Measurements from ENCODE around the gene EFNA3.

Gene EFNA3, protein sequence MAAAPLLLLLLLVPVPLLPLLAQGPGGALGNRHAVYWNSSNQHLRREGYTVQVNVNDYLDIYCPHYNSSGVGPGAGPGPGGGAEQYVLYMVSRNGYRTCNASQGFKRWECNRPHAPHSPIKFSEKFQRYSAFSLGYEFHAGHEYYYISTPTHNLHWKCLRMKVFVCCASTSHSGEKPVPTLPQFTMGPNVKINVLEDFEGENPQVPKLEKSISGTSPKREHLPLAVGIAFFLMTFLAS

DNA sequence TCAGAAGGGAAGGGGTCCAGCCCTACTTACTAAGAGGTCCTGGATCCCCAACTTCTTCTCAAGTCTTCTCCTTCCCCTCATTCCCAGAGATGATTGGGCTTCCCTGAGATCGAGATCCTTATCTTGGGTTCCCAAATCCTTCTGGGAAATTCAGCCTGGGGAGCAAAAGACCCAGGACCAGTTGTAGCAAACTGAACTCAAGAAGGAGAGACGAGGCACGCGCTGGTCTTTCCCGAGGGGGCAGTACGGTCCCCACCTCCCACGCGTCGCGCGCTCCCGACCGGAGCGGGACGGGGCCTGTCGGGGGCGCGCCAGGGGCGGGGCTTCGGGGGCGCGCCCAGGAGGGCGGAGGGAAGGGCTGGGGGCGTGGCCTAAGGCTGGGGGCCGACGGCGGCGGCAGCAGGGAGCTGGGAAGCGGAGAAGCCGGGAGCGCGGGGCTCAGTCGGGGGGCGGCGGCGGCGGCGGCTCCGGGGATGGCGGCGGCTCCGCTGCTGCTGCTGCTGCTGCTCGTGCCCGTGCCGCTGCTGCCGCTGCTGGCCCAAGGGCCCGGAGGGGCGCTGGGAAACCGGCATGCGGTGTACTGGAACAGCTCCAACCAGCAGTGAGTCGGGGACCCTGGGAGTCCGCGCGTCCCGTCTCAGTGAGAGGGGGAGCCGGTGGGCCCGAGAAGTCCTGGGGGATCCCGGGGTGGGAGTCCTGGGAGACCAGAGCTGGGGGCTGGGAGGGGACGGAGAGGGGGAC is at the start of gene EFNA3:
TSS of gene EFNA3 (plus strand) at position 369 of the 741 bp plus-strand sequence. CDS start at position 474, 105 bp downstream.
- FAIRE-seq (no peak), DNase-seq (ENCODE audit: insufficient read length, low spot score) (peak; percentile 99)
- TF ChIP-seq, protein P1, sequence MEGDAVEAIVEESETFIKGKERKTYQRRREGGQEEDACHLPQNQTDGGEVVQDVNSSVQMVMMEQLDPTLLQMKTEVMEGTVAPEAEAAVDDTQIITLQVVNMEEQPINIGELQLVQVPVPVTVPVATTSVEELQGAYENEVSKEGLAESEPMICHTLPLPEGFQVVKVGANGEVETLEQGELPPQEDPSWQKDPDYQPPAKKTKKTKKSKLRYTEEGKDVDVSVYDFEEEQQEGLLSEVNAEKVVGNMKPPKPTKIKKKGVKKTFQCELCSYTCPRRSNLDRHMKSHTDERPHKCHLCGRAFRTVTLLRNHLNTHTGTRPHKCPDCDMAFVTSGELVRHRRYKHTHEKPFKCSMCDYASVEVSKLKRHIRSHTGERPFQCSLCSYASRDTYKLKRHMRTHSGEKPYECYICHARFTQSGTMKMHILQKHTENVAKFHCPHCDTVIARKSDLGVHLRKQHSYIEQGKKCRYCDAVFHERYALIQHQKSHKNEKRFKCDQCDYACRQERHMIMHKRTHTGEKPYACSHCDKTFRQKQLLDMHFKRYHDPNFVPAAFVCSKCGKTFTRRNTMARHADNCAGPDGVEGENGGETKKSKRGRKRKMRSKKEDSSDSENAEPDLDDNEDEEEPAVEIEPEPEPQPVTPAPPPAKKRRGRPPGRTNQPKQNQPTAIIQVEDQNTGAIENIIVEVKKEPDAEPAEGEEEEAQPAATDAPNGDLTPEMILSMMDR (IDR thresholded peaks at IDR 0.05; ENCODE audit: insufficient read depth, missing control alignments): no peak

DNA sequence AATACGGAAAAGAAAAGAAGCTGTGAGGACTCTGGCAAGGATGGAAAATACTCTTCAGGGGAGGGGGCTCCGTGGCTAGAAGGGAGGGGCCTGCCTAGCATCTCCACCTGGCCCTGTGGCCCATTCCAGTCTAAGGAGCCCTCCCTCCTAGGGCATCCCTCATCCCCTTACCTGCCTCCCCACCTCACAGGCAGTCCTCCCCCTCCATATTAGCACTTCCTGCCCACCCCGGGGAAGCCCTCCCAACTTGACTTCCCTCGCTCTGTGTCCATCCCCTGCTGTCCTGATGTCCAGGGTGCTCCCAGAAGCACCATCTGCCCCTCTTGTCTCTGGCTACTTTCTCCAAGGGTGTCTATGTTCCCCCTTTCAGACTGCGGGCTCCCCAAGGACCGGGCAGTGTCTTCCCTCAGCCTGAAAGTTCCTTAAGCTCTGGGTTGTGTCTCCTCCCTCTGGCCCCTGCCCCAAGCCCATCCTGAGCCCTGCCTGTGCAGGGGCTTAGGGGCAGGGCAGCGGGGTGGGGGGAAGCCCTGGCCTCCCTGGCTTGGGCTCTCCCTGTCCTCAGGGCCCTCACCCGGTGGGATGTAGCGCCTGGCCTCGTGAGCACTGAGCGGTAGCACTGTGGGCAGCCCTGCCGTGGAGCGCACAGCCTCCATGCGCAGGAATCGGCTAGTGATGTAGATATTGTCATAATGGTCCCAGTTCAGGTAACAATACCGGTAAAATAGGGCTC is 49.0 kb upstream of the EFNA3 start:
- FAIRE-seq: no peak
- TF ChIP-seq, protein P1 (IDR thresholded peaks at IDR 0.05; ENCODE audit: insufficient read depth, missing control alignments): no peak
- no peak for DNase-seq (ENCODE audit: insufficient read length, low spot score)

DNA sequence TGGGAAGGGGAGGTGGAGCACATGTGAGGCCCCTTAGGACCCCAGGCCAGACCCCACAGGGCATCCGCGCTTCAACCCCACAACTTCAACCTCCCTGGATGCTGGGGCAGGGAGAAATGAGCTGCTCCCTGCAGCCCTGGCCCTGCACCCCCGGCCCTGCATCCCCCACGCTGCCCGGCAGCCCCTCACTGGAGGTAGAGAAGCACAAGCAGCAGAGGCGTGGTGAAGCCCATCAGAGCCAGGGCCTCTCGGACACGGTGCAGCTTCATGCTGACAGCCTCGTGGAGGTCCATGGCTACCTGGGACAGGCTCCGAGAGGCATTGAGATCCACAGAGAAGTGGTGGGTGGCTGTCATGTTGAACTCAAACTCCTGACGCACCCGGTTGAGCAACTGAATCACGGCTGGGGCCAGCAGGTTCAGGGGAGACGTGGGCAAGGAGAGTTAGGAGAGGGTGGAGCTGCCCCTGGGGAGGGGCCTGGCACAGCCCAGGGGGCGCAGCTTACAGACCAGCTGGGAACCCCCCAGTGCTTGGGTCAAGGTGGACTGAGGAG is 48.3 kb upstream of the EFNA3 start:
- TF ChIP-seq, protein P1 (IDR thresholded peaks at IDR 0.05; ENCODE audit: insufficient read depth, missing control alignments): no peak
- no peak for FAIRE-seq
- DNase-seq (ENCODE audit: insufficient read length, low spot score): no peak

DNA sequence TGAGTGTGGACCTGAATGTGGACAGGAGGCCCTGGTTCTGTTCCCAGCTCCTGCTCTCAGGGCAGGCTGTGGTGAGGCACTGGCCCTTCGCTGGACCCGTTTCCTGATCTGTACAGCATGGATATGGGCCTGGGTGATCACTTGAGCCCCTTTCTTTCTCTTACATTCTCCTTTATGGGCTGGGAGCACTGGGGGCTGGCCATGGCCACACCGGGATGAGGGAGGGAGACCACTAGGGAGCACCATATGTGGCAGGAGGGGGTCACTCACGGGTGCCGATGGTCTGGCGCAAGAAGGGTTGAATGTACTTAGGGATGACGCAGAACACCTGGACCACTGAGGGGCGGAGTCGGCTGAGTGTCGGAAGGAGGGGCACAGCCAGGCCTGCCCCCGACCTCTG is 47.7 kb upstream of the EFNA3 start:
- DNase-seq (ENCODE audit: insufficient read length, low spot score) (no peak), FAIRE-seq (no peak)
- TF ChIP-seq, protein P1 (IDR thresholded peaks at IDR 0.05; ENCODE audit: insufficient read depth, missing control alignments): no peak

DNA sequence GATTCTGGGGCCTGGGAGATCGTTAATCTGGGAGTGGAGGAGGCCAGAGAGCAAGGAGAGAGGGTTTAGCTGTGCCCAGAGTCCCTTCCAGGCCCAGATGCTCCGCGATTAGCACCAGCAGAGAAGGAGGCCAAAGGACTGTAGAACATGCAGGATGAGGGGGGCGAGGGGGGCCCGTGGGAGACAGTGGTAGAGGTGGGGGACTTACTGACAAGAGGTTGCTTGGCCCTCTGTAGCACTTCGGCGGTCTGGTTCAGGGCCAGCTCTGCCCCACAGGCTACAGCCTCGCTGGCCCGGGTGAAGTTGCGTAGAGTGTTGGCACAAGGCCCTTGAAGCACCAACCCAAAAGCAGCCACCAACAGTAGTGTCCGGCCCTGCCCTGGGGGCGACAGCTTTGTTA is 45.8 kb upstream of the EFNA3 start:
- TF ChIP-seq, protein P1 (IDR thresholded peaks at IDR 0.05; ENCODE audit: insufficient read depth, missing control alignments): no peak
- no peak for FAIRE-seq
- DNase-seq (ENCODE audit: insufficient read length, low spot score): no peak

DNA sequence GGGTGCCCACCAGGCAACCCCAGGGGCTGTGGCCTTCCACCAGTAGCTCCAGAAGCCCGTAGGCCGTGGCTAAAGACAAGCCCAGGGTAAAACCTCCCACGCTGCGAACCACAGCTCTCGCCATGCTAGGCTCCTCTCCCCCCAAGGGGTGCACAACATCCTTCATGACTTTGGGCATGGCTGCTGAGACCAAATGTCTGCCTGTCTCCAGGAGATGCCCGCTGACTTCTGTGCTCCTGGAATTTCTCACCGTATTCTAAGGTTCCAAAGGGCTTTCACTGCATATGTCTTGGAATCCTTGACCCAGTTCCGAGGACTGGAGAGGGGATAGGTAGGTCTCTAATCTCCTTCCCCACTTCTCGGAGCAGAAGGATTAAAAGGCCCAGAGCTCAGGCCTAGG is 45.1 kb upstream of the EFNA3 start, which contains the start of the genes DCST1 and DCST2:
TSS of gene DCST1 (plus strand) at position 301 of the 400 bp plus-strand sequence. CDS start 213 bp downstream, outside the sequence.
TSS of gene DCST2 (minus strand) at position 258 of the 400 bp plus-strand sequence. CDS start at position 178, 80 bp downstream.
- DNase-seq (ENCODE audit: insufficient read length, low spot score) (no peak), FAIRE-seq (no peak)
- TF ChIP-seq, protein P1 (IDR thresholded peaks at IDR 0.05; ENCODE audit: insufficient read depth, missing control alignments): no peak

Measured in D721Med (cell line).